ENCODE results near the gene JOSD1.

DNA sequence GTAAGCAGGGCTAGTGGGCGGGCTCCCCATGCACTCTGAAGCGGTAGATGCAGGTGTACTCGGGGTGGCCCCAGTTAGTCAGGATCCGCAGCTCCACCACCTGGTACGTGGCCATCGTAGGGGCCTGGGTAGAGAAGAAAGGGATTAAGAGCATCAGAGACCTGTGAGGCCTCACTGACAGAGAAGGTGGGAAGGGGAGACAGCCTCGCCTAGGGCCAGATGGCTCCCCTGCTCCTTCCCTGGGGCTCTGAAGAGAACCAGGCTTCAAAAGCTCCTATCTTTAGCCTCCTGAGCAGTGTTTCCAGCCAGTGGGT lies 35.5 kb upstream of the JOSD1 start:
- TF ChIP-seq, protein P1, sequence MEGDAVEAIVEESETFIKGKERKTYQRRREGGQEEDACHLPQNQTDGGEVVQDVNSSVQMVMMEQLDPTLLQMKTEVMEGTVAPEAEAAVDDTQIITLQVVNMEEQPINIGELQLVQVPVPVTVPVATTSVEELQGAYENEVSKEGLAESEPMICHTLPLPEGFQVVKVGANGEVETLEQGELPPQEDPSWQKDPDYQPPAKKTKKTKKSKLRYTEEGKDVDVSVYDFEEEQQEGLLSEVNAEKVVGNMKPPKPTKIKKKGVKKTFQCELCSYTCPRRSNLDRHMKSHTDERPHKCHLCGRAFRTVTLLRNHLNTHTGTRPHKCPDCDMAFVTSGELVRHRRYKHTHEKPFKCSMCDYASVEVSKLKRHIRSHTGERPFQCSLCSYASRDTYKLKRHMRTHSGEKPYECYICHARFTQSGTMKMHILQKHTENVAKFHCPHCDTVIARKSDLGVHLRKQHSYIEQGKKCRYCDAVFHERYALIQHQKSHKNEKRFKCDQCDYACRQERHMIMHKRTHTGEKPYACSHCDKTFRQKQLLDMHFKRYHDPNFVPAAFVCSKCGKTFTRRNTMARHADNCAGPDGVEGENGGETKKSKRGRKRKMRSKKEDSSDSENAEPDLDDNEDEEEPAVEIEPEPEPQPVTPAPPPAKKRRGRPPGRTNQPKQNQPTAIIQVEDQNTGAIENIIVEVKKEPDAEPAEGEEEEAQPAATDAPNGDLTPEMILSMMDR (IDR thresholded peaks at IDR 0.05; ENCODE audit: low read length) = no peak
- TF ChIP-seq EZH2 (optimal IDR thresholded peaks at IDR 0.05; ENCODE audit: low read depth, low read length) (no peak), EZH2phosphoT487 (IDR thresholded peaks at IDR 0.05; ENCODE audit: low read length) (no peak)

Measured in MM.1S (cell line).